Liver (tissue), 9 donors: ENCODE data around the gene ADPGK. TPM values are rescaled to one million over a fixed set of nuclear protein-coding genes. Genes with fewer than 3 reads are reported as not detected.

Experiments used
- DNase-seq: peaks from one replicate; pipeline ENCODE4 v3.0.0-alpha.2; 2017; ENCODE audit warnings: low spot score
- H3K27ac ChIP-seq, 2 donors: one replicate each; pipeline ENCODE4 v1.7.0; 2013; ENCODE audit warnings: inconsistent platforms in 2 of 2, low read length in 2 of 2, control low read depth in 1 of 2, low read depth in 1 of 2, mild to moderate bottlenecking in 1 of 2
- H3K27me3 ChIP-seq, 4 donors: one replicate each; pipeline versions ENCODE4 v1.6.1 to v1.7.0; 2013; ENCODE audit warnings: low read length in 3 of 4, inconsistent platforms in 1 of 4, mild to moderate bottlenecking in 1 of 4, moderate library complexity in 1 of 4; ENCODE audit not compliant: control insufficient read depth in 4 of 4, insufficient read depth in 4 of 4
- H3K36me3 ChIP-seq, 4 donors: one replicate each; pipeline versions ENCODE4 v1.6.1 to v1.7.0; 2013; ENCODE audit warnings: low read length in 3 of 4, mild to moderate bottlenecking in 3 of 4, low read depth in 1 of 4, moderate library complexity in 1 of 4; ENCODE audit not compliant: control insufficient read depth in 4 of 4, insufficient read depth in 3 of 4
- H3K4me1 ChIP-seq, 4 donors: one replicate each; pipeline versions ENCODE4 v1.6.1 to v1.7.0; 2013; ENCODE audit warnings: low read length in 3 of 4, mild to moderate bottlenecking in 3 of 4, moderate library complexity in 1 of 4; ENCODE audit not compliant: control insufficient read depth in 4 of 4, insufficient read depth in 4 of 4
- H3K4me3 ChIP-seq, 3 donors: one replicate each; pipeline versions ENCODE4 v1.6.1 to v1.7.0; 2013; ENCODE audit warnings: low read length in 3 of 3, control low read depth in 1 of 3, low read depth in 1 of 3, mild to moderate bottlenecking in 1 of 3
- H3K9ac ChIP-seq, 2 donors: one replicate each; pipeline ENCODE4 v1.7.0; 2013; ENCODE audit warnings: low read length in 2 of 2, mild to moderate bottlenecking in 2 of 2, moderate library complexity in 2 of 2, control low read depth in 1 of 2, low read depth in 1 of 2
- H3K9me3 ChIP-seq, 4 donors: one replicate each; pipeline versions ENCODE4 v1.6.1 to v1.7.0; 2013; ENCODE audit warnings: low read length in 3 of 4; ENCODE audit not compliant: control insufficient read depth in 4 of 4
- EGR1 ChIP-seq, 2 donors: IDR thresholded peaks; 2 replicates each; pipeline ENCODE4 v1.6.1; 2016 to 2018; ENCODE audit warnings: antibody characterized with exemption in 2 of 2, low read depth in 2 of 2
- FOXA1 ChIP-seq: IDR thresholded peaks from 2 replicates; pipeline ENCODE4 v1.6.1; 2016; ENCODE audit warnings: antibody characterized with exemption
- FOXA2 ChIP-seq: IDR thresholded peaks from 2 replicates; pipeline ENCODE4 v1.6.1; 2016; ENCODE audit warnings: antibody characterized with exemption
- GABPA ChIP-seq, 2 donors: IDR thresholded peaks in 1 of 2; conservative IDR thresholded peaks in 1 of 2; 2 replicates each; pipeline ENCODE4 v1.6.1; 2016; ENCODE audit warnings: antibody characterized with exemption in 2 of 2, mild to moderate bottlenecking in 1 of 2, moderate library complexity in 1 of 2
- HNF4A ChIP-seq, 2 donors: conservative IDR thresholded peaks; 2 replicates each; pipeline ENCODE4 v1.6.1; 2016; ENCODE audit warnings: antibody characterized with exemption in 2 of 2, mild to moderate bottlenecking in 2 of 2
- HNF4G ChIP-seq: IDR thresholded peaks from 2 replicates; pipeline ENCODE4 v1.6.1; 2016; ENCODE audit warnings: antibody characterized with exemption
- JUND ChIP-seq, 2 donors: IDR thresholded peaks; 2 replicates each; pipeline ENCODE4 v1.6.1; 2016; ENCODE audit warnings: antibody characterized with exemption in 2 of 2
- NR2F2 ChIP-seq: IDR thresholded peaks from 2 replicates; pipeline ENCODE4 v1.6.1; 2016; ENCODE audit warnings: antibody characterized with exemption
- RAD21 ChIP-seq, 2 donors: IDR thresholded peaks; 2 replicates each; pipeline ENCODE4 v1.6.1; 2016; ENCODE audit warnings: antibody characterized with exemption in 2 of 2, mild to moderate bottlenecking in 2 of 2
- RXRA ChIP-seq, 2 donors: IDR thresholded peaks; 2 replicates each; pipeline ENCODE4 v1.6.1; 2017 to 2018; ENCODE audit warnings: antibody characterized with exemption in 2 of 2, mild to moderate bottlenecking in 1 of 2
- SP1 ChIP-seq: IDR thresholded peaks from 2 replicates; pipeline ENCODE4 v1.6.1; 2018; ENCODE audit warnings: antibody characterized with exemption, mild to moderate bottlenecking
- TAF1 ChIP-seq: conservative IDR thresholded peaks from 2 replicates; pipeline ENCODE4 v1.6.1; 2016; ENCODE audit warnings: antibody characterized with exemption, mild to moderate bottlenecking
- YY1 ChIP-seq: IDR thresholded peaks from 2 replicates; pipeline ENCODE4 v1.6.1; 2016; ENCODE audit warnings: antibody characterized with exemption, mild to moderate bottlenecking
- WGBS: extraction: QIAGEN DNeasy Blood & Tissue Kit; methylation state at CpG from one replicate; pipeline ENCODE4 v1.1.7; 2013; 5-methylcytosine and 5-hydroxymethylcytosine counted together
- polyA plus RNA-seq, 2 donors: library from polyadenylated mRNA; stranded (reverse) in 1 of 2; unstranded in 1 of 2; fragments of 200-250 nt in 1 of 2; fragments of >200 nt in 1 of 2; fragmentation: Nextera tagmentation in 1 of 2; extraction: Ambion mirVana in 1 of 2; gene quantifications; one replicate each; pipeline versions ENCODE4 v1.2.1 to v1.2.3, GENCODE V29; 2013 to 2015
- total RNA-seq, 2 donors: library from RNA; depleted of rRNA; stranded (reverse); fragments of >200 nt; gene quantifications; one replicate each; pipeline ENCODE4 v1.2.3, GENCODE V29; 2014
- TF ChIP-seq, protein P1 (sequence below): IDR thresholded peaks from 2 replicates; pipeline ENCODE4 v1.6.1; 2016; ENCODE audit warnings: antibody characterized with exemption
- TF ChIP-seq, protein P2 (sequence below): IDR thresholded peaks from 2 replicates; pipeline ENCODE4 v1.6.1; 2016; ENCODE audit warnings: antibody characterized with exemption
- TF ChIP-seq, protein P3 (sequence below): IDR thresholded peaks from 2 replicates; pipeline ENCODE4 v1.6.1; 2016; ENCODE audit warnings: antibody characterized with exemption
- TF ChIP-seq, protein P4 (sequence below): IDR thresholded peaks from 2 replicates; pipeline ENCODE4 v1.6.1; 2016; ENCODE audit warnings: antibody characterized with exemption, mild to moderate bottlenecking
- TF ChIP-seq, protein P5 (sequence below): fragments of 150-350 bp; IDR thresholded peaks from 2 replicates; pipeline ENCODE4 v1.5.1; 2017; ENCODE audit warnings: improper control_type of control experiment, low read depth, low read length; ENCODE audit not compliant: missing input control
- donor health status: healthy.
- donor health status: healthy.
- donor health status: healthy.
- donor health status: healthy.
- donor health status: healthy.

Gene ADPGK
- total and polyA plus RNA-seq, 4 donors, result 12.2 to 35.5 (median 20.0) TPM

DNA sequence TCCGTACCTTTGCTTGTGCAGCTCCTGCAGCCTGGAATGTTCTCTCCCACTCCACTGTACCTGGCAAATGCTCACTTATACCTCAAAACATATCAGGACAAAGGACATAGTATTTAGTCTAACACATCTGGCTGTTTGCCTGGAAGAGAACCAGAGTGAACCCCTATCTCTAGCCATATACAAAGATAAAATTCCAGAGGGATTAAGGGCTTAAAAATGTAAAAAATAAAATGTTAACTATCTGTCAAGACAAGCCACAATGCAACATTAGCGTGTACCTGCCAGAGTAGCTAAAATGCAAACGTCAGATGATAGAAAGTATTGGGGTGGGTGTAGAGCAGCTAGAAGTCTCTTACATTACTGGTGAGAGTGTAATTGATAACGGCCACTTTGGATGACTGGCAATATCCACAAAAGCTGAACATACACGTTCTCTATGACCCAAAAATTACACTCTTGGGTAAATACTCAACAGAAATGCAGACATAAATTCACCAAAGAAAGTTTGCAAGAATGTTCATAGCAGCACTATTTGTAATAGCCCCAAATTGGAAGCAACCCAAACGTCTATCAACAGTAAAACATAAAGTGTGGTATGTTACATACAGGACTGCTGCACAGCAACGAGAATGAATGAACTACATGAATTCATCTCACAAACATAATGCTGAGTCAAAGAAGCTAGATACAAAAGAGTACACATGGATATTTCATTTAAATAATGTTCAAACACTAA, 18.2 kb upstream of the ADPGK start:
- no peak for TF ChIP-seq RAD21 (IDR thresholded peaks at IDR 0.05)
- TF ChIP-seq TAF1, result no peak
- TF ChIP-seq, protein P1, sequence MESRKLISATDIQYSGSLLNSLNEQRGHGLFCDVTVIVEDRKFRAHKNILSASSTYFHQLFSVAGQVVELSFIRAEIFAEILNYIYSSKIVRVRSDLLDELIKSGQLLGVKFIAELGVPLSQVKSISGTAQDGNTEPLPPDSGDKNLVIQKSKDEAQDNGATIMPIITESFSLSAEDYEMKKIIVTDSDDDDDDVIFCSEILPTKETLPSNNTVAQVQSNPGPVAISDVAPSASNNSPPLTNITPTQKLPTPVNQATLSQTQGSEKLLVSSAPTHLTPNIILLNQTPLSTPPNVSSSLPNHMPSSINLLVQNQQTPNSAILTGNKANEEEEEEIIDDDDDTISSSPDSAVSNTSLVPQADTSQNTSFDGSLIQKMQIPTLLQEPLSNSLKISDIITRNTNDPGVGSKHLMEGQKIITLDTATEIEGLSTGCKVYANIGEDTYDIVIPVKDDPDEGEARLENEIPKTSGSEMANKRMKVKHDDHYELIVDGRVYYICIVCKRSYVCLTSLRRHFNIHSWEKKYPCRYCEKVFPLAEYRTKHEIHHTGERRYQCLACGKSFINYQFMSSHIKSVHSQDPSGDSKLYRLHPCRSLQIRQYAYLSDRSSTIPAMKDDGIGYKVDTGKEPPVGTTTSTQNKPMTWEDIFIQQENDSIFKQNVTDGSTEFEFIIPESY, result no peak
- TF ChIP-seq SP1, result no peak
- no peak for TF ChIP-seq GABPA (IDR thresholded peaks at IDR 0.05 in 1 of 2, conservative IDR thresholded peaks at IDR 0.05 in 1 of 2)
- TF ChIP-seq NR2F2, result no peak
- TF ChIP-seq HNF4A (conservative IDR thresholded peaks at IDR 0.05), result no peak
- TF ChIP-seq YY1, result no peak
- TF ChIP-seq FOXA2, result no peak
- TF ChIP-seq, protein P2, sequence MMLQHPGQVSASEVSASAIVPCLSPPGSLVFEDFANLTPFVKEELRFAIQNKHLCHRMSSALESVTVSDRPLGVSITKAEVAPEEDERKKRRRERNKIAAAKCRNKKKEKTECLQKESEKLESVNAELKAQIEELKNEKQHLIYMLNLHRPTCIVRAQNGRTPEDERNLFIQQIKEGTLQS, result no peak
- TF ChIP-seq, protein P3, sequence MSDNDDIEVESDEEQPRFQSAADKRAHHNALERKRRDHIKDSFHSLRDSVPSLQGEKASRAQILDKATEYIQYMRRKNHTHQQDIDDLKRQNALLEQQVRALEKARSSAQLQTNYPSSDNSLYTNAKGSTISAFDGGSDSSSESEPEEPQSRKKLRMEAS, result no peak
- TF ChIP-seq, protein P4, sequence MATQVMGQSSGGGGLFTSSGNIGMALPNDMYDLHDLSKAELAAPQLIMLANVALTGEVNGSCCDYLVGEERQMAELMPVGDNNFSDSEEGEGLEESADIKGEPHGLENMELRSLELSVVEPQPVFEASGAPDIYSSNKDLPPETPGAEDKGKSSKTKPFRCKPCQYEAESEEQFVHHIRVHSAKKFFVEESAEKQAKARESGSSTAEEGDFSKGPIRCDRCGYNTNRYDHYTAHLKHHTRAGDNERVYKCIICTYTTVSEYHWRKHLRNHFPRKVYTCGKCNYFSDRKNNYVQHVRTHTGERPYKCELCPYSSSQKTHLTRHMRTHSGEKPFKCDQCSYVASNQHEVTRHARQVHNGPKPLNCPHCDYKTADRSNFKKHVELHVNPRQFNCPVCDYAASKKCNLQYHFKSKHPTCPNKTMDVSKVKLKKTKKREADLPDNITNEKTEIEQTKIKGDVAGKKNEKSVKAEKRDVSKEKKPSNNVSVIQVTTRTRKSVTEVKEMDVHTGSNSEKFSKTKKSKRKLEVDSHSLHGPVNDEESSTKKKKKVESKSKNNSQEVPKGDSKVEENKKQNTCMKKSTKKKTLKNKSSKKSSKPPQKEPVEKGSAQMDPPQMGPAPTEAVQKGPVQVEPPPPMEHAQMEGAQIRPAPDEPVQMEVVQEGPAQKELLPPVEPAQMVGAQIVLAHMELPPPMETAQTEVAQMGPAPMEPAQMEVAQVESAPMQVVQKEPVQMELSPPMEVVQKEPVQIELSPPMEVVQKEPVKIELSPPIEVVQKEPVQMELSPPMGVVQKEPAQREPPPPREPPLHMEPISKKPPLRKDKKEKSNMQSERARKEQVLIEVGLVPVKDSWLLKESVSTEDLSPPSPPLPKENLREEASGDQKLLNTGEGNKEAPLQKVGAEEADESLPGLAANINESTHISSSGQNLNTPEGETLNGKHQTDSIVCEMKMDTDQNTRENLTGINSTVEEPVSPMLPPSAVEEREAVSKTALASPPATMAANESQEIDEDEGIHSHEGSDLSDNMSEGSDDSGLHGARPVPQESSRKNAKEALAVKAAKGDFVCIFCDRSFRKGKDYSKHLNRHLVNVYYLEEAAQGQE, result no peak
- TF ChIP-seq JUND (IDR thresholded peaks at IDR 0.05), result no peak
- TF ChIP-seq FOXA1, result no peak
- TF ChIP-seq RXRA (IDR thresholded peaks at IDR 0.05), result no peak
- no peak for TF ChIP-seq EGR1 (IDR thresholded peaks at IDR 0.05; ENCODE audit: low read depth in 2 of 2)
- TF ChIP-seq HNF4G, result no peak
- TF ChIP-seq, protein P5, sequence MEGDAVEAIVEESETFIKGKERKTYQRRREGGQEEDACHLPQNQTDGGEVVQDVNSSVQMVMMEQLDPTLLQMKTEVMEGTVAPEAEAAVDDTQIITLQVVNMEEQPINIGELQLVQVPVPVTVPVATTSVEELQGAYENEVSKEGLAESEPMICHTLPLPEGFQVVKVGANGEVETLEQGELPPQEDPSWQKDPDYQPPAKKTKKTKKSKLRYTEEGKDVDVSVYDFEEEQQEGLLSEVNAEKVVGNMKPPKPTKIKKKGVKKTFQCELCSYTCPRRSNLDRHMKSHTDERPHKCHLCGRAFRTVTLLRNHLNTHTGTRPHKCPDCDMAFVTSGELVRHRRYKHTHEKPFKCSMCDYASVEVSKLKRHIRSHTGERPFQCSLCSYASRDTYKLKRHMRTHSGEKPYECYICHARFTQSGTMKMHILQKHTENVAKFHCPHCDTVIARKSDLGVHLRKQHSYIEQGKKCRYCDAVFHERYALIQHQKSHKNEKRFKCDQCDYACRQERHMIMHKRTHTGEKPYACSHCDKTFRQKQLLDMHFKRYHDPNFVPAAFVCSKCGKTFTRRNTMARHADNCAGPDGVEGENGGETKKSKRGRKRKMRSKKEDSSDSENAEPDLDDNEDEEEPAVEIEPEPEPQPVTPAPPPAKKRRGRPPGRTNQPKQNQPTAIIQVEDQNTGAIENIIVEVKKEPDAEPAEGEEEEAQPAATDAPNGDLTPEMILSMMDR, result no peak
- 62% methylated on average over 7 of the region's 7 CpGs for WGBS
- DNase-seq, result no peak

More for the DNA sequence above, 18.2 kb upstream of the ADPGK start:
- Histone ChIP-seq H3K27me3 (peaks cover 0 to 2% (median 0%) of the 10 kb centered on the region in 4 donors), H3K9me3 (no peaks in the 10 kb centered on the region), H3K9ac (no peak overlapping the region), H3K4me1 (peaks cover 0 to 5% (median 3%) of the 10 kb centered on the region in 4 donors), H3K4me3 (no peak overlapping the region), H3K36me3 (no peaks in the 10 kb centered on the region), H3K27ac (no peak overlapping the region)
